Measurements from ENCODE around the gene RCAN2. TPM values are rescaled to one million over a fixed set of nuclear protein-coding genes. Genes with fewer than 3 reads are reported as not detected.

Gene RCAN2
- total and polyA plus RNA-seq, 2 donors (not counting 3 experiments of a cell fraction or from before 2014, with no cell fraction given): 0.07 to 0.33 TPM

- no peak for TF ChIP-seq MYC (IDR thresholded peaks at IDR 0.05; ENCODE audit: low read depth, low read length)
- no peak for TF ChIP-seq POLR2A (IDR thresholded peaks at IDR 0.05; ENCODE audit: low read depth, low read length)
- no peak for TF ChIP-seq POLR2AphosphoS5 (IDR thresholded peaks at IDR 0.05; ENCODE audit: insufficient read depth, low read depth, low read length)
- TF ChIP-seq JUN (IDR thresholded peaks at IDR 0.05; ENCODE audit: borderline replicate concordance, insufficient read depth, insufficient read length, low read depth): no peak
- no peak for TF ChIP-seq EZH2 (IDR thresholded peaks at IDR 0.05; ENCODE audit: borderline replicate concordance, low read depth, low read length, severe bottlenecking)
- no peak for TF ChIP-seq CTCF (IDR thresholded peaks at IDR 0.05; ENCODE audit: extremely low read depth in 1 of 2, insufficient read depth in 1 of 2, low read depth in 1 of 2, low read length in 2 of 2)
- TF ChIP-seq GATA2 (IDR thresholded peaks at IDR 0.05; ENCODE audit: insufficient read depth, insufficient read length, low read depth, low read length): no peak
- TF ChIP-seq MAX (IDR thresholded peaks at IDR 0.05; ENCODE audit: insufficient read depth, insufficient read length): no peak
- no peak for TF ChIP-seq FOS (IDR thresholded peaks at IDR 0.05; ENCODE audit: borderline replicate concordance, insufficient read depth, low read length)
- Histone ChIP-seq H3K27me3 (ENCODE audit: control insufficient read depth in 2 of 2, insufficient read depth in 2 of 2, low read length in 2 of 2) (peaks cover 0 to 4% of the 10 kb centered on the region in 2 experiments), H3K79me2 (ENCODE audit: control insufficient read depth, insufficient read depth, low read length) (no peaks in the 10 kb centered on the region), H3K27ac (ENCODE audit: insufficient read depth, low read depth, low read length) (no peak overlapping the region), H3K4me1 (ENCODE audit: control insufficient read depth, extremely low read depth, insufficient read depth, low read length) (no peaks in the 10 kb centered on the region), H3K9me1 (replicated peaks; ENCODE audit: control insufficient read depth, extremely low read depth, insufficient read depth, low read length) (no peaks in the 10 kb centered on the region), H3K9me3 (replicated peaks; ENCODE audit: control insufficient read depth, insufficient read depth, low read length) (no peaks in the 10 kb centered on the region), H3K36me3 (ENCODE audit: control insufficient read depth in 2 of 2, extremely low read depth in 1 of 2, insufficient read depth in 2 of 2, low read length in 2 of 2) (no peaks in the 10 kb centered on the region), H2AFZ (ENCODE audit: low read depth, low read length) (no peak overlapping the region), H4K20me1 (replicated peaks; ENCODE audit: control insufficient read depth, extremely low read depth, insufficient read depth, low read length) (no peaks in the 10 kb centered on the region), H3K4me2 (ENCODE audit: insufficient read depth, low read length) (no peak overlapping the region), H3K9ac (replicated peaks; ENCODE audit: extremely low read depth, insufficient read depth, low read length) (no peak overlapping the region), H3K4me3 (replicated peaks in 1 of 3; ENCODE audit: insufficient read depth in 1 of 3, low read depth in 1 of 3, low read length in 3 of 3) (no peak overlapping the region)
- FAIRE-seq: no peak
- POLR2A ChIA-PET: no interaction called here
- dilution Hi-C loops (cut with MboI; ENCODE audit: extremely low pct_ligation_motif_present, low sequenced_read_pairs): no loop called here
- no peak for DNase-seq (ENCODE audit: low read depth, low spot score)
- CTCF ChIA-PET: no interaction called here
- intact Hi-C loops (cut with micrococcal nuclease): no loop called here
- no TSS peak for BruUV-seq (replicated peaks)
These were observed 39.9 kb downstream of the RCAN2 start for GRCh38 chr6:46451343-46451742.
